ENCODE results near the gene TAX1BP1.

Gene TAX1BP1

DNA sequence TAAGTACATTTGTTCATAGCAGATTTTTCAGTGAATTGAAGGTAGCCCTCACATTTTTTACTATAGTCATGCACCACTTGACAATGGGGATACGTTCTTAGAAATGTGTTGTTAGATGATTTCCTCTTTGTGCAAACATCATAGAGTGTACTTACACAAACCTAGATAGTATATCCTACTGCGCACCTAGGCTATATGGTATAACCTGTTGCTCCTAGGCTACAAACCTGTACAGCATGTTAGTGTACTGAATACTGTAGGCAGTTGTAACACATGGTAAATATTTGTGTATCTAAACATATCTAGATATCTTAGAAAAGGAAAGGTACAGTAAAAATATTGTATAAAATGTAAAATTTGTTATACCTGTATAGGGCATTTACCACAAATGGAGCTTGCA is 41.2 kb downstream of the TAX1BP1 start:
- DNase-seq (ENCODE audit: low read depth) = no peak

DNA sequence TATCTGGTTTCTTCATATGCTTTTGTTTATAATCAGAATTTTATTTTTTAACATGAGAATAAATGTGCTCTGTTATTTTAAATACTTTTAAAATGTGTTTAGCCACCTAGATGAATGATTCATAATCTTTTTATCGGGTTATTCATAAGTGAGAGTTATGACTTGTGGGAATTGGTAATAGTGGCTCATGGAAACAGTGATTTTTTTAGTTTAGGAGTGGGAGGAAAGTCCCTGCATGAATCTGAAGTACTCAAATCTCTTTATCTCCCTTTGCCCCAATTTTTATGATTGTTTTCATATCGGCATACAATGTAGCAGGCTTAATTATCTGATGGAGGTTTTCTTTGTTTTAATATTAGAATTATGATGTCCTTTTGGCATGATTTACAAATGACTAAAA is 42.9 kb downstream of the TAX1BP1 start:
- DNase-seq (ENCODE audit: low read depth) = peak; percentile 68

GRCh38 chr7:27784399-27785053 is 44.6 kb downstream of the TAX1BP1 start:
- DNase-seq (ENCODE audit: low read depth) = peak; percentile 42

DNA sequence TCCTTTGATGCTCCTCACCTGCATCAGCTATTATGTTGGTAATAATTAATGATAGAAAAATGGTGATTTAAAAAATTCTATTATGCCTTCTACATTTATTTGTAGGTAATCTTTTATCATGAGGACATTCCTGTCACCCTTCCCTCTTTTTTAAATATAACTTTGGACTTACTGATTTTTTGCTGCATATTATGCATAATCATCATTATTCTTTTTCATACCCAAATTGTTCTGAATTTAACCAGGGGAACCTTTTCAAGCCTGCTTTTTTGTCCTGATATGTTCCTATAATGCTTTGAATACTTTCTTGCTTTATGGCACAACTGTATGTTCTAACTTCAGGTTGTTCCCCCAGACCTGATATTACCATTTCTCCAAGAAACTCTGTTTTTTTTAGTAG is 48.5 kb downstream of the TAX1BP1 start:
- no peak for DNase-seq (ENCODE audit: low read depth)

DNA sequence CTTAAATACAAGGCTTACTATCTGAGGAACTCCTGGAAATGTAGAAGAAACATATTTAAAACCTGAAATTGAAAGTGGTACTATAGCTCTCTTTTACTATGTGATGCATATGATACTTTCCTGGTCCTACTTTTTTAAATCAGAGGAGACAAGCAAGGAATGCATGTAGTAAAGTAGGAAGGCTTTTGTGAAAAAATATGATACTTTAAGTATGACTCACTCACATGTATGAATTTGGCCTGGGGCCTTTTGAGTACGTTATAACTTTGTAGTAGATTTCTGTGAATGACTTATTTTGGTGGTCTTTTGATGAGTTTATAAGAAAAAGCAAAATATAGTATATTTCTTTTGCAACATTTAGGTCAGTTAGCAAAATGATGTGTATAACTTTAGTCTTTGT is 53.8 kb downstream of the TAX1BP1 start:
- DNase-seq (ENCODE audit: low read depth) = no peak

DNA sequence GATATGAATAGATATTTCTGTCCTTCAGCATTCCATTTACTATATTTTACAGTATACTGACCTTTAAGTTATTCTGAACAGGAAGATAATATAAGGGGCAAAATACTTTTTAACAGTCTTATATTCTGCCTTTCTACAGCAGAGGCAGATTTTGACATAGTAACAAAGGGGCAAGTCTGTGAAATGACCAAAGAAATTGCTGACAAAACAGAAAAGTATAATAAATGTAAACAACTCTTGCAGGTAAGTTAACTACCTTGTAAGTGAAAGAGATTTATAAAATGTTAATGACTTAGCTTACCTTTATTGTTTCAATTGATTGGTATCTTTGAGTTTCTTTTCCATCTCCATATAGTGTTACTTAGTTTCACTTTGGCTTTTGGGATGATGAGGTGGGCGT is 56.0 kb downstream of the TAX1BP1 start:
- no peak for DNase-seq (ENCODE audit: low read depth)

GRCh38 chr7:27799212-27799611 is 59.2 kb downstream of the TAX1BP1 start:
- DNase-seq (ENCODE audit: low read depth) = no peak

DNA sequence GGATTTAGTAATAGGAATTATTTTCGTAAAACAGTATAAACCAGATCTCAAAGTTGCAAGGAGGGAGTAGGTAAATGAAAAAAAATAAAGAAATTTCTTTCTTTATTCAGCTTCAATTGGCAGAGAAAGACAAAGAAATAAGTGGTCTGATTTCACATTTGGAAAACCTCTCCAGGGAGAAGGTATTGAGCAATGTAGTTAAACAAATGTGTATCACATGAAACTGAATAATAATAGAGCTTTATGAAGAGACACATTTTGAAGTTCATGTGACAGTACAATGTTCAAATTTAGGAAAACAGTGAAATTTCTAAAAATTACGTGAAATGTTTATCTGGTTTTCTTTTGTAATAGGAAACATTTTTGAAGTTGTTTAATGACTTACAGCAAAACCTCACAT is 63.0 kb downstream of the TAX1BP1 start:
- DNase-seq (ENCODE audit: low read depth) = peak; percentile 87

DNA sequence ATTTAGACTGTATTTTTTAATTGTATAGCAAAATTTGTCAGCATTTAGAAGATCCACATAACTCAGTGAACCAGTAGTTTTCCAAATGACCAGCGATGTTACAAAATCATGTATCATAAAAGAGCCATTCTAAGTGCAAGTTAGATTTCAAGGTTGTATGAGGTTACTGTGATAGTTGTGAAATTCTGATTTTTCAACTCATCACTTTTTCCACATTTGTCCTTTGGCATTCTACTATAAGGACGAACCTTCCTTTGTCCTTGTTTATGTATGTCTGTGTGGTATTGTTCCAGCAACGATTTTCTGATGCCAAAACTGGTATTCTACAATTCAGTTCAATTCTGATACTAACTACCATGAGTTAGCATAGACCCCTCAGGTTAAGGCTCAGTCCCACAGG is 64.2 kb downstream of the TAX1BP1 start:
- DNase-seq (ENCODE audit: low read depth) = no peak

GRCh38 chr7:27808626-27809025 is 68.7 kb downstream of the TAX1BP1 start:
- peak; percentile 68 for DNase-seq (ENCODE audit: low read depth)

- no peak for DNase-seq (ENCODE audit: low read depth)
Observed at GRCh38 chr7:27810186-27810585, 70.2 kb downstream of the TAX1BP1 start.

DNA sequence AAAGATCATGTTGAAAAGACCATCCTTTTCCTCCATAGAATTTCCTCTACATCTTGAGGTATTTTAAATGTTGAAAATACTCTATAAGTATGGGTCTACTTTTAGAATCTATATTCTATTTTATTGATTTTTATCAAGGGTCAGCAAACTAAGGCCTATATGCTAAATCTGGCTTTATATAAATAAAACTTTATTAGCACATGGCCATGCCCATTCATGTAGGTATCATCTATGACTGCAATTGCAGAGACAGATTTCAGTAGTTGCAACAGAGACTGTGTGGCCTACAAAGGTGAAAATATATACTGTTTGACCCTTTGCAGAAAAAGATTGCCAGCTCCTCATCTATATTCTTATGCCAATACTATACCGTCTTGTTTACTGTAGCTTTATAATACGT is 72.7 kb downstream of the TAX1BP1 start:
- no peak for DNase-seq (ENCODE audit: low read depth)

DNA sequence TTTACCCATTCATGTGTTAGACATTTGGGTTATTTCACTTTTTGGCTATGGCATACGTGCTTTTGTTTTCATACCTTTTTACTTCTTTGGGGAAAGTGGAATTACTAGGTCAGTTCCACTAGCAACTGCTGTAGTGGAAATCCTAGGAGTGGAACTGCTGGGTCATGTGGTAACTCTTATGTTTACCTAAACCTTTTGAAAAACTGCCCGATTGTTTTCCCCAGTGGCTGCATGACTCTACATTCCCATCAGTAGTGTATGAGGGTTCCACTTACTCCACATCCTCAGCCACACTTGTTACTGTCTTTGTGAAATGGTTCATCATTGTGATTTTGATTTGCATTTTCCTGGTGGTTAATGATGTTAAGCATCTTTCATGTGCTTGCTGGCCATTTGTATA is 82.3 kb downstream of the TAX1BP1 start:
- peak; percentile 61 for DNase-seq (ENCODE audit: low read depth)

- DNase-seq (ENCODE audit: low read depth) = no peak
Observed at GRCh38 chr7:27825891-27826290, 85.9 kb downstream of the TAX1BP1 start.

- no peak for DNase-seq (ENCODE audit: low read depth)
Observed at GRCh38 chr7:27826357-27826756, 86.4 kb downstream of the TAX1BP1 start.

GRCh38 chr7:27834179-27834921 is 94.4 kb downstream of the TAX1BP1 start:
- no peak for DNase-seq (ENCODE audit: low read depth)

- DNase-seq (ENCODE audit: low read depth) = no peak
Observed at GRCh38 chr7:27835376-27835775, 95.4 kb downstream of the TAX1BP1 start.

GRCh38 chr7:27836536-27836935 is 96.6 kb downstream of the TAX1BP1 start:
- no peak for DNase-seq (ENCODE audit: low read depth)

- no peak for DNase-seq (ENCODE audit: low read depth)
Observed at GRCh38 chr7:27839099-27839498, 99.1 kb downstream of the TAX1BP1 start.

GRCh38 chr7:27840313-27840712 is 100.4 kb downstream of the TAX1BP1 start:
- DNase-seq (ENCODE audit: low read depth) = no peak

DNA sequence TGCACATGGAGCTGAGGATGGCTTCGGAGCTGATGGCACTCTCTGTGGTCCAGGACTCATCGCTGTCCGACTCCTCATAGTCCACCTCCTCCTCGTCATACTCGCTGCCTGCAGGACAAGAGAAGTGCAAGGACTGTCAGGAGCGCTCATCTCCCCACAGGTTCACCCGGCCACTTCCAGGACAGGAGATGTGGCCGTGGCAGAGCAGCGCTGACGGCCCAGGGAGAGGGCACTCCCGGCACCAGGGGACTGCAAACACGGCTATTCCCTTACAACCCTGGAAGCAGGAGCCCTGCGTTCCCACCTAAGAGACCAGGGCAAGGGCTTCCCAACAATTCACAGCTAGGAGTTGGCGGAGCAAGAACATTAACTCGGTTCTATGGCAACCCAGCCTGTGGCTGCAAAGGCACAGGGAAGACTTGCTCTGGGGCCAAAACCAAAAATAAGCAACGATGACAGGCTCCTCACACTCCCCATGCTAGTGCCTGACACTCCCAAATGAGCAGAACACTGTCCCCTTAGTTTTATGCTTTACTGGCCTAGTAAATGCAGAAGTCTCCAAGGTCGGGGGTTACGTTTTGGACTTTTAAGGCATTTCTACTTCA is 100.9 kb downstream of the TAX1BP1 start:
- DNase-seq (ENCODE audit: low read depth) = no peak

DNA sequence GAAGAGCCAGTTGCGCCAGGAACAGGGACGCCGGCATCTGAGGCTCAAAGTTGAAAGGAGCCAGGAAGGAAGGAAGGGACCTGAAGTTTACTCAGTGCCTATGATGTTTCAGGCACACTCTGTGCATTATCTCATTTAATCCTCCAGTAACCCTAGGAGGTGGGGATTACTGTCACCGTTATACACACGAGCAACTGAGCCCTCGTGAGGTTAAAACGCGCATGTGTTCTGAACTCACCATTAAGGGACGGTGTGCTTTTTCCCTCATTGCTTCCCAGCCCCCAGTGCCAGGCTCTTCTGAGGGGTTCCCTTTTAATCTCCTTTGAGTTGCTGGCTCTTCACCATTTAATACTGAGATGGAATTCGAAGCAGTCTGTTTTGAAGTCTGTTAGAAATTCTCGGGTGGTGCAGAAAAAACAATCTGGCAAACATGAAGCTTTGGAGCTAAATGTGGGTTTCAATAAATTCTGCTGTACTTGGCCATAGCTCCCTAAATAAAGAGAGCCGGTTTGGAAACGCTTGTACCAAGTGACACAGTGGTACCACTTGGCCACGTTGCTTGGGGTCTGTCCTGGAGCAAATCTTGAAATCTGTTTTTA is 102.2 kb downstream of the TAX1BP1 start:
- no peak for DNase-seq (ENCODE audit: low read depth)

DNA sequence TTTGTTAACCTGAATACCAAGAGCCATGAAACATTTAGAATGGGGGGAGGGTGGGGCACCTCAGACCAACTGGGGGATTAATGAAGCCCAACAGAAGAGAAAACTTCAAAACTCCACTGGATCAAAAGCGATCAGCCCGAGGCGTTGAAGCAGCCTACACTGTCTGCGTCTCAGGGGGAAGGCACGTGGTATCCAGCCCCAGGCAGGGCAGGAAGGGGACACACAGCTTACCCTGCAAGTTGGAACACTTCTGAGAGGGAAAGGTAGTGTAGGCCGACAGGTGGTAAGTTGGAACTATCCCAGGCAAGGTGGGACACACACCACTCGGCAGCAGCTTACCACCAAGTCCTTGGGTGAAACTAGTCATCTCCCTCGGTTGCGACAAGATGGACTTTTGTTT is 102.9 kb downstream of the TAX1BP1 start:
- no peak for DNase-seq (ENCODE audit: low read depth)
